BJ (cell line): ENCODE measurements around the gene LHFPL2. TPM values are rescaled to one million over a fixed set of nuclear protein-coding genes. Genes with fewer than 3 reads are reported as not detected.

Experiments used
- CTCF ChIA-PET: fragments of 350-600 bp; formaldehyde crosslinking; extraction: SDS; loops from one replicate; lab custom pipeline; 2021; ENCODE audit warnings: antibody characterized with exemption, inconsistent platforms; lab: Yijun Ruan, JAX
- POLR2A ChIA-PET: fragments of 300-600 bp; sonication (Branson Sonifier 250); formaldehyde crosslinking; extraction: SDS; loops from one replicate; lab custom pipeline; 2021; ENCODE audit warnings: antibody characterized with exemption; lab: Charles Lee
- DNase-seq: peaks from one replicate; pipeline ENCODE4 v3.0.0-alpha.2; 2011; ENCODE audit warnings: low read depth
- H3K27me3 ChIP-seq: 2 replicates; pipeline ENCODE4 v1.6.0; 2011; ENCODE audit warnings: low read length; ENCODE audit not compliant: control insufficient read depth, insufficient read depth
- H3K36me3 ChIP-seq: 2 replicates; pipeline ENCODE4 v1.5.1; 2011; ENCODE audit warnings: low read length; ENCODE audit not compliant: control insufficient read depth, insufficient read depth
- H3K4me3 ChIP-seq: 2 replicates; pipeline ENCODE4 v1.5.1; 2011; ENCODE audit warnings: low read depth, mild to moderate bottlenecking, control low read depth, low read length
- CTCF ChIP-seq: IDR thresholded peaks from 2 replicates; pipeline ENCODE4 v1.5.1; 2011; ENCODE audit warnings: low read depth, mild to moderate bottlenecking, control low read depth, inconsistent platforms, low read length, moderate library complexity; ENCODE audit not compliant: insufficient read depth
- polyA plus RNA-seq: library from polyadenylated mRNA; depleted of rRNA; stranded (reverse); fragments of >200 nt; gene quantifications from 2 replicates; pipeline ENCODE4 v1.2.3, GENCODE V29; 2011

Gene LHFPL2
- polyA plus RNA-seq, 1 experiment, result 4.4 TPM

- H3K27me3 ChIP-seq, result no peaks in the 10 kb centered on the region
Measured at GRCh38 chr5:78499485-78499884, 149.1 kb downstream of the LHFPL2 start.

GRCh38 chr5:78497573-78498533 is 150.7 kb downstream of the LHFPL2 start:
- Histone ChIP-seq H3K36me3 (no peaks in the 10 kb centered on the region), H3K27me3 (no peaks in the 10 kb centered on the region), H3K4me3 (no peak overlapping the region)
- ChIA-PET POLR2A (no interaction called here), CTCF (interaction anchor here (3.5 kb wide), 1 partner anchor 13 kb away, joined by 13 read pairs; no protein-coding TSS in a partner anchor)
- DNase-seq, result no peak
- no peak for TF ChIP-seq CTCF

More at GRCh38 chr5:78499485-78499884, 149.1 kb downstream of the LHFPL2 start:
- no peak overlapping the region for H3K4me3 ChIP-seq
- POLR2A ChIA-PET, result no interaction called here
- no peak for TF ChIP-seq CTCF
- no peak for DNase-seq
- H3K36me3 ChIP-seq, result no peaks in the 10 kb centered on the region
- CTCF ChIA-PET, result no interaction called here

GRCh38 chr5:78496373-78496772 is 152.2 kb downstream of the LHFPL2 start:
- TF ChIP-seq CTCF, result no peak
- POLR2A ChIA-PET, result no interaction called here
- no peak overlapping the region for H3K4me3 ChIP-seq
- no peaks in the 10 kb centered on the region for H3K36me3 ChIP-seq
- no peaks in the 10 kb centered on the region for H3K27me3 ChIP-seq
- DNase-seq, result no peak
- CTCF ChIA-PET, result interaction anchor here (0.7 to 3.5 kb wide), 5 partner anchors 9 to 28 kb away, joined by 3 to 13 read pairs (median 4); no protein-coding TSS in a partner anchor

GRCh38 chr5:78495800-78496199 is 152.8 kb downstream of the LHFPL2 start:
- TF ChIP-seq CTCF, result no peak
- Histone ChIP-seq H3K27me3 (no peaks in the 10 kb centered on the region), H3K4me3 (no peak overlapping the region), H3K36me3 (no peaks in the 10 kb centered on the region)
- ChIA-PET CTCF (interaction anchor here (0.7 to 3.5 kb wide), 4 partner anchors 9 to 28 kb away, joined by 3 to 13 read pairs (median 4); no protein-coding TSS in a partner anchor), POLR2A (no interaction called here)
- no peak for DNase-seq

- peaks cover 6% of the 10 kb centered on the region for H3K36me3 ChIP-seq
- no peak for DNase-seq
- no peak overlapping the region for H3K4me3 ChIP-seq
- TF ChIP-seq CTCF, result no peak
- ChIA-PET CTCF (no interaction called here), POLR2A (no interaction called here)
- no peaks in the 10 kb centered on the region for H3K27me3 ChIP-seq
Measured at GRCh38 chr5:78492650-78493049, 155.9 kb downstream of the LHFPL2 start.
